Stimulated activated CD4-positive, alpha-beta T cell treated with anti-CD3 and anti-CD28 coated beads, TNF-alpha, amount 100 ng/mL, for 1 hour (primary cell): ENCODE measurements around the gene OPN1MW3.
"Not testable (repeated sequence)": the region's sequence is repeated elsewhere in the genome, so short reads cannot be mapped to it uniquely, and the experiment has no call there.

Experiments used
- DNase-seq, 3 donors: peaks; one replicate each; pipeline ENCODE4 v3.0.0-alpha.2; 2020; ENCODE audit warnings: low read depth in 3 of 3, low spot score in 1 of 3

OPN1MW3 gene

GRCh38 chrX:154295664-154296310 is 38.4 kb downstream of the OPN1MW3 start, which contains the start of gene TKTL1:
TSS of gene TKTL1 (plus strand) at chrX:154295795. CDS start at chrX:154295860, 65 bp downstream.
- DNase-seq: no peak

GRCh38 chrX:154296731-154297130 is 39.3 kb downstream of the OPN1MW3 start:
- DNase-seq: no peak

GRCh38 chrX:154298312-154298711 is 40.9 kb downstream of the OPN1MW3 start:
- no peak for DNase-seq

GRCh38 chrX:154300816-154301215 is 43.4 kb downstream of the OPN1MW3 start:
- no peak for DNase-seq

- DNase-seq: not testable (repeated sequence)
Observed at GRCh38 chrX:154302998-154303397, 45.6 kb downstream of the OPN1MW3 start.

- no peak for DNase-seq
Observed at GRCh38 chrX:154303476-154303875, 46.1 kb downstream of the OPN1MW3 start.

- DNase-seq: no peak
Observed at GRCh38 chrX:154304846-154305245, 47.5 kb downstream of the OPN1MW3 start.

GRCh38 chrX:154305541-154306205 is 48.3 kb downstream of the OPN1MW3 start:
- no peak for DNase-seq

- DNase-seq: no peak
Observed at GRCh38 chrX:154307202-154307601, 49.8 kb downstream of the OPN1MW3 start.

GRCh38 chrX:154308108-154308946 is 50.9 kb downstream of the OPN1MW3 start:
- DNase-seq: peak; percentile 44 to 65 (median 58)

- DNase-seq: no peak
Observed at GRCh38 chrX:154309041-154309775, 51.8 kb downstream of the OPN1MW3 start.

- DNase-seq: no peak
Observed at GRCh38 chrX:154310616-154311536, 53.5 kb downstream of the OPN1MW3 start.

- no peak for DNase-seq
Observed at GRCh38 chrX:154312116-154312515, 54.7 kb downstream of the OPN1MW3 start.

GRCh38 chrX:154313147-154313546 is 55.8 kb downstream of the OPN1MW3 start:
- DNase-seq: no peak

GRCh38 chrX:154315416-154315815 is 58.0 kb downstream of the OPN1MW3 start:
- no peak for DNase-seq

- no peak for DNase-seq
Observed at GRCh38 chrX:154317391-154317995, 60.1 kb downstream of the OPN1MW3 start.

GRCh38 chrX:154320406-154320805 is 63.0 kb downstream of the OPN1MW3 start:
- no peak for DNase-seq
